H54 (cell line): ENCODE measurements around the gene CAPN10.

Experiments
- DNase-seq: peaks from one replicate; pipeline ENCODE4 v3.0.0; 2011; ENCODE audit warnings: low spot score, mixed read lengths; ENCODE audit not compliant: insufficient read length
- FAIRE-seq: peaks from 3 replicates; lab custom pipeline; 2011; peaks lifted over from hg19 to GRCh38; lab: Jason Lieb, UNC
- POLR2A ChIP-seq: IDR thresholded peaks from 2 replicates; pipeline ENCODE4 v1.6.1; 2011; ENCODE audit warnings: low read depth, mild to moderate bottlenecking, low read length

Gene CAPN10

GRCh38 chr2:240638512-240639160 is 52.1 kb downstream of the CAPN10 start:
- FAIRE-seq (no peak), DNase-seq (no peak)
- no peak for TF ChIP-seq POLR2A

DNA sequence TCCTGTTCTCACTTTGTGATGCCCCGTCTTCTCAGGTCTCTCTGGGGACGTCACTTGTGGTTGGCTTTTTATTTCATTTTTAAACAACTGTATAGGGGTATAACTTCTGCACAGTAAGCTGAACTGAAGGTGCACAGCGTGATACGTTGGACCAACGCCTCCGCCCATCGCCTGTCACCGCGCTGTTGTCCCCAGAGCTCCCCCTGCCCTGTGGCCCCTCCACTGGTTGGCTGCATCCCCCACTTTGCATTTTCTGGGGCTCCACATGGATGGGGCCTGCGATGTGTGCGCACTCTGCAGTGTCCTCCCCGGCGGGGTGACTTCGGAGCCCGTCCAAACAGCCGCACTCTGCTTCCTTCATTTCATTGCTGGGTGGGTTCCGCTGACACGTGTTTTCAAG is 53.0 kb downstream of the CAPN10 start:
- TF ChIP-seq POLR2A, result no peak
- DNase-seq (no peak), FAIRE-seq (no peak)

DNA sequence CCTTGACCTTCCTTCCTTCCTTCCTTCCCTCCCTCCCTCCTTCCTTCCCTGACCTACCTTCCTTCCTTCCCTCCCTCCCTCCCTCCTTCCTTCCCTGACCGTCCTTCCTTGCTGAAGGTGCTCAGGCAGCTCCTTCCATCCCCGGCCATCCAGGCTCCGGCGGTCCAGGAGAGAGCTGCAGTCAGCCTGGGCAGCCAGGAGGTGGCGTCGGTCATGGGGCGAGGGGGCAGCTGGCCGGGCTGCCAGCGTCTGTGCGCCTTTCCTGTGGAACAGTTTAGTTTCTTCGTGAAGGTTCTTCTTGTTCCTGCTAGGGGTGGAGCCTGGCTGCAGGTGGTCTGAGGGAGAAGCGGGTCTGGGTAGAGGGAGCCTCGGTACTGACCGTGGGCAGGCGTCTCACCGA is 54.4 kb downstream of the CAPN10 start:
- no peak for FAIRE-seq
- DNase-seq, result peak; percentile 53

DNA sequence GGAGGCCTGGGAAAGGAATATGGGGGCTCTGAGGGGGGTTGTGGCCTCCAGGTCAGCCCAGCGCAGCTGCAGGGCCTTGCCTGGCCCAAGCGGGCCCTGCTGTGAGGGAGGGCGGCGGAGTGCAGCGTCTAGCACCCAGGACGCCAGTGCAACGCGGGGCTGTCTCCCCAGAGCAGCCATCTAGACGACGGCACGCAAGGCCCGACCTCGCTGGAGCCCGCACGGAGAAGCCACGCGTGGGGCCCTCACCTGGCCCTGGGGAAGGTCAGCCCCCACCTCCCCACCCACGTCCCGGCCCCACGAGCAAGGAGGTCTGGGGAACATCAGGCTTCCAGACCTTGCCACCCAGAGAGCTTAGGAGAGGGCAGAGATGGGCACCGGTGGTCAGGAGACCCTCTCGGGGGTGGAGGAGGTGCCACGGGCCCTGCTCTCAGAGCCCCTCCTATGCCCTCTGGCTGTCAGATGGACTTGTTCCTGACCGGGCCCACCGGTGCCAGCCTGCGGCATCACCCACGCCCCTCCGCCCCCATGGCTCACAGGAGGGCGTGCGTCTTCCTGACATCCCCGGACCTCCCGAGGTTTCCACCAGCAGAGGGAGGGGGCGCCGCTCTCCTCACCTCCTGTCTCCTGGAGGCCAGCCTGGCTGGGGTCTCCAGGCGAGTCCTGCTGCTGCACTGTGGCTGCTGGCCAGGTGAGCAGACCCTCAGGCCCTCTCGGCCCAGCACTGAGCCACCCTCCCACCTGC is 55.7 kb downstream of the CAPN10 start:
- no peak for DNase-seq
- no peak for FAIRE-seq
- no peak for TF ChIP-seq POLR2A

More for the DNA sequence above, 54.4 kb downstream of the CAPN10 start:
- TF ChIP-seq POLR2A, result no peak

- no peak for TF ChIP-seq POLR2A
- no peak for FAIRE-seq
- no peak for DNase-seq
Measured at GRCh38 chr2:240642806-240643092, 56.2 kb downstream of the CAPN10 start.

DNA sequence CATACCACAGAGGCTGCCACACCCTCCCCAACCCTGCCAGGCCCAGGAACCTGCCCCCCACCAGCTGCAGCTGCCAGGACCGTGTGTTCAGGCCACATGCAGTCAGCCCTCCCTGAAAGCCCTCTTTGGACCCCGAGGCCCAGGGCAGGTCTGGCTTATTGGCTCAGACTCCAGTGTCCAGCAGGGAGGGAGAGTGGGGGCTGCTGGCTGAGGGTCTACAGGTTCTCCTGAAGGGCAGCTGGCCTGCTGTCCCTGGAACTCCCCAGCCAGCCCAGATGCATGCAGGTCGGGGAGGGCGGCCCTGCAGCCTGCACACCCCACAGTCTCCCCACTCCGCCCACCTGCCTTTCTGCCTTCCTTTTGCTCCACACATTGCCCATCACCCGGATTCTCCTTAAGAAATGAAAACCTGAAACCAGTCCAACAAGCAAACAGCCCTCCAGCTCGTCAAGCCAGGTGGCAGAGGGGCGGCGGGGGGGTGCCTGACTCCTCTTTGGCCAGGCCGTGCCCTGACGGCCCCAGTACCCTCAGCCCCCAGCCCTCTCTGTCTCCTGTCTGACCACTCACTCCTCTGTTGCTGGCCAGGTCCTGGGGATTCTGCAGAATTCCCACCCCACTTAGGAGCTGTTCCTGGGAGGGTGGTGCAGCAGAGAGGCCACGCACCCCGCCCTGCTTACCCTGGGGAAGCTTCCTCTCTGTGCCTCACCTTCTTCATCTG is 56.7 kb downstream of the CAPN10 start:
- no peak for TF ChIP-seq POLR2A
- DNase-seq (no peak), FAIRE-seq (no peak)

- no peak for TF ChIP-seq POLR2A
- FAIRE-seq, result no peak
- no peak for DNase-seq
Measured at GRCh38 chr2:240643811-240644150, 57.2 kb downstream of the CAPN10 start.

GRCh38 chr2:240644171-240644651 is 57.7 kb downstream of the CAPN10 start:
- no peak for TF ChIP-seq POLR2A
- FAIRE-seq (no peak), DNase-seq (no peak)

DNA sequence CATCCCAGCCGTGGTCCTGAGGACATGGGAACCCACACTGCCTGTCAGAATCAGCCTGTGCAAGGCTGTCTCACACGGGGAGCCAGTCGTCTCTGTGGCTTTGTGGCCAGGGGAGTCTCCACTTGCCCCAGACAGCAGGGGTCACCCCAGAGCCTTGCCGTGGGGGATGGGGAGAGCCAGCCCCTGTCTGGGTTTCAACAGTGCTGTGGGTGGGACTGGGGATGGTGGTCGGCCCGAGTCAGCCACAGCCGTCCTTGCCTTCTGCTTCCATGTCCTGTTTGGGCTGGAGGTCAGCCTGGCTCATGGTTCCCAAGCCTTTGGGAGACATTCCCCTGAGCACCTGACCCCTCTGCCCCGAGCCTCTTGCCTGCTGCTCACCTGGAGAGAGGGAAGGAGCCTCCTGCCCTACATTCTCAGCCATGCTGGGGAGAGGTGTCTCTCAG is 58.3 kb downstream of the CAPN10 start:
- TF ChIP-seq POLR2A, result no peak
- no peak for FAIRE-seq
- no peak for DNase-seq

DNA sequence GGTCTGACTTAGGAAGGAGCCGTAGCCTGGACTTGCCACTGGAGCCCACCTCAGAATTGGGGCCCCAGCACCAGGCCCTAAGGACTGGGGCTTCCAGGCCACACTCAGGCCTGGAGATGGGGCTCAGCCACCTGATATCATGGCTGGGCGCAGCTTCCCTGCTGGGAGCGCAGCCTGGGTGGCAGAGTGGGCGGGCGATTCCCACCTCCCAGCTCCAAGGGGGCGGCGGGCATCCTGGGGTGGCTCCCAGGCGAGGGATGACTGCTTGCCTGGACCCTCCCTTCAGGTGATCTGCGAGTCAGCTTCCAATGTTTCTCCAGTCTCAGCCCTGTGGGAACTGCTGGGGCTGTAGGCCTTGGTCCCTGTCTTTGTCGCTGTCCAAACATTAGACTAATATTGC is 58.8 kb downstream of the CAPN10 start:
- no peak for TF ChIP-seq POLR2A
- no peak for DNase-seq
- FAIRE-seq, result no peak

DNA sequence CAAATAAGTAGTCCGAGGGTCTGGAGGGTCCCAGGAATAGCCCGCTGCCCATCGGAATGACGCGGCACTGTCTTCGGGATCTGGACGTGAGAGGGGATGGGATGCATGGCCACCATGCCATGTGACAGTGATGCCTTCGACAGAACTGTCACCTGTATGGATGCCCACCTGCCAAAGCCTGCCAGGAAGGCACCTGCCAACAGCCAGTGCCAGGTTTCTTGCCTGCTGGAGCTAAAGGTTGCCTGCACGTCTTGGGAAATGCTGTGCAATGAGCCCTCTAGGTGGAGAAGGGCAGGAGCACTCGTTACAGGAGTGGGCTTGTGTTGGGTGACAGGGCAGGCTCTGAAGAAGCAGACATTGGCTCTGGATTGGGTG is 59.3 kb downstream of the CAPN10 start:
- TF ChIP-seq POLR2A, result no peak
- DNase-seq, result no peak
- FAIRE-seq, result no peak

DNA sequence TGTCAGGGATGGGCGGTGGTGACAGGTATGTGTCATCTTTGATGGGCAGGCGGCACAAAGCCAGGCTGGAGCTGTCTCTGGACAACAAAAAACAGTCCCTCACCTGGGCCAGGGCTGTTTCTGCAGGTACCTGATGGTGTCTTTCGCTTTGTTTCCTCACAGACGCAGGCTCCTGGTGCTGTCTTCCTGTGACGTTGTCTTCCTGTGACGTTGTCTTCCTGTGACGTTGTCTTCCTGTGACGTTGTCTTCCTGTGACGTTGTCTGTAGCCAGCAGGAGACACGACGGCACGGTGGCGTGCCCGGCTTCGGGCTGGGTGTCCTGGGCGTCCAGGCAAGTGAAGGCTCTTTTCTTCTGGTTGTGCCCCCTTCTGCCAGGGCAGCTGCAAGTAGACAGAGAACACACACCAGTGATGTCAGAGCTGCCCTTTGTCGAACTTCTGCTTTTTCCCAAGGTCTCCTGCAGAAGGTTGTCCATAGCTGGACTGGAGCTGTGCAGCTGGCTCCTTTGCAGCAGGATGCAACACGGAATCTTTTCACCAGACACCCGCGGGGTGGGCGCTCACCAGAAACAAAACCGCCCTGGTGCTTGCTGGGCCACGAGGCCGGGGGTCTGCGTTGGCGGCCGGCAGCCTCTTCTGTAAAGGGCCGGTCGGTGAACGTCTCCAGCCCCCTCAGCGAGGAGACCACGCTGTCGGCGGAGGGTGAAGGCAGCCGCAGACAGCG is 59.8 kb downstream of the CAPN10 start:
- DNase-seq (no peak), FAIRE-seq (no peak)
- no peak for TF ChIP-seq POLR2A

- FAIRE-seq (no peak), DNase-seq (no peak)
- TF ChIP-seq POLR2A, result no peak
Measured at GRCh38 chr2:240646900-240647502, 60.5 kb downstream of the CAPN10 start.
